Peyer's patch (tissue), 4 donors: ENCODE measurements around the gene PAGE2B.

Experiments used
- CTCF ChIP-seq, 6 experiments: fragments of 450-650 bp in 4 of 6; fragments of 200-600 bp in 2 of 6; sonication (generic) in 1 of 6; IDR thresholded peaks; one replicate each; pipeline ENCODE4 v1.5.1; 2017 to 2019; ENCODE audit warnings: antibody characterized with exemption in 6 of 6, mild to moderate bottlenecking in 3 of 6, moderate library complexity in 1 of 6
- POLR2A ChIP-seq, 2 donors: fragments of 450-650 bp; IDR thresholded peaks; one replicate each; pipeline ENCODE4 v1.5.1; 2017; ENCODE audit warnings: antibody characterized with exemption in 2 of 2, mild to moderate bottlenecking in 2 of 2, moderate library complexity in 2 of 2

- TF ChIP-seq POLR2A (IDR thresholded peaks at IDR 0.05) (no peak), CTCF (IDR thresholded peaks at IDR 0.05) (no peak)
Observed at GRCh38 chrX:55102754-55103153, 27.9 kb downstream of the PAGE2B start.
